Cerebellar cortex (tissue), 1 donor: ENCODE data around the gene ZNF577.
"Not testable (repeated sequence)": the region's sequence is repeated elsewhere in the genome, so short reads cannot be mapped to it uniquely, and the experiment has no call there.

Experiments
- DNase-seq: peaks from one replicate; pipeline ENCODE4 v3.0.0-alpha.2; 2015; ENCODE audit warnings: low spot score

Gene ZNF577

DNA sequence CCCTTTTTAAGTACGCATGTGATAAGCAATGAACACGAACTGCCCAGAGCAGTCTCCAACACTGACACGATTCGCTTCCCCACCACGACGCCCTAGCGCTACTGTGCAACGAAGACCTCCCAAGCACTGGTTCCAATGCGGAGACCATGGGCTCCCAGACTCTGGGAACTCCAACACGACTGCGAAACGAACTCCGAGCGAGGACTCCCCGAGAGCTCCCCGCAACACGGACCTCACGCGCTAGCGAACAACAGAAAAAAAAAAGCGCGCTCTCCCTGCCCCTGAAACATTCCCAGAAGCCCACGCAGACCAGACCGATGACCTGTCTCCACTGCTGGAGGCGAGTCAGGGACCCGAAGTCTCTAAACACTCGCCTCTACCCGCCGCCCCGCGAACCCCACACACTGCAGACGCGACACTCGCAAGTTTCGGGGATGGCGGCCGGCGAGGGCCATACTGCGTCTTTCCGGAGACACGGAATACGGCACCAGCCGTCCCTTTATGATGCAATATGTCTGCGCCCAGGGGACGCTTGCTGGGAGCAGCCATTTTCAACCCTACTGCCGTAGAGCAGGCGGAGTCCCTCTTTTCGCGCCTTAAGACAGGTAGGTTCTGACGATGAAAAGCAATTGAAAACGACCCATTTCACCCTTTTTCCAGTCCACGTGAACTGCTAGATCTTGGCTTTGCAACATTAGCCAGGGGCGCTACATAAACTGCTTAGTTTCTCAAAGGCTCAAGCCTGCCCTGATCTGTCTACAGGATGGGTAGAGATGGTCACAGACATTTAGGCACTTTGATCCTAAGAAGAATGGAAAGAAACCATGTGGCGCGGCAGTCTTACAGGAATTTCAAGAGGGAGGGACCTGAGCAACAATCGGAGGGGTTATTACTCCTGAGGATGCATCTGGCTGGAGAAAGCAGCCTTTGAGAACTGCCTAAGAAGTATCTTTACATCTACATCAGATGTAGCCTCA lies at the start of gene ZNF577:
Gene ZNF577 (minus strand): TSS at position 430 of the 977 bp plus-strand sequence. CDS start 7,569 bp downstream, outside the sequence.
- DNase-seq, result peak; percentile 67

DNA sequence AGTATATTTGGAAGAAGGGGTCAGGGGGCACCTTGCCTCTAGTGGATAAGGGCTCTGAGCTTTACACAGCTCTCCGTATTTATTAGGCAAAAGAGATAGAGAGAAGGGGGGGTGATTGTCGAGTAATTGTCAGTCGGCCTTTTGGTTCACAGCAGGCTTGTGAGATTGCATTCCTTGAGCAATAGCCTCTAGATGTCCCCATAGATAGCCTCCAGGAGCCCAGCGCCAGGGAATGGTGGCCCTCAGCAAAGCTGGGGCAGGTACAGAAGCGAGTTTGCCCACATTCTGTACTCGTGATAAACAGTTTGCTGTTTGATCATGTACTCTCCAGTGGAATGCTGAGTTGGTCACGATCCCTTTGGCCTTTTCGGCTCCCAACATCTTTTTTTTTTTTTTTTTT lies 44.2 kb upstream of the ZNF577 start:
- DNase-seq, result no peak

DNA sequence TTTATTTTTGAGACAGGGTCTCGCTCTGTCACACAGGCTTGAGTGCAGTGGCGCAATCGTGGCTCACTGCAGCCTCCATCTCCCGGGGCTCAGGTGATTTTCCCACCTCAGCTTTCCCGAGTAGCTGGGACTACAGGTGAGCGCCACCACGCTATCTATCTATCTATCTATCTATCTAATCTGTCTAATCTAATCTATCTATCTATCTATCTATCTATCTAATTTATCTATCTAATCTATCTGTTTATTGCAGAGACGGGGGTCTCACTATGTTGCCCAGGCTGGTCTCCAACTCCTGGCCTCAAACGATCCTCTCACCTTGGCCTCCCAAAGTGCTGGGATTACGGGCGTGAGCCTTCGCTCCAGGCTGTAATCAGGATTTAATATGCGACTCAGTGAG lies 40.1 kb upstream of the ZNF577 start:
- no peak for DNase-seq

DNA sequence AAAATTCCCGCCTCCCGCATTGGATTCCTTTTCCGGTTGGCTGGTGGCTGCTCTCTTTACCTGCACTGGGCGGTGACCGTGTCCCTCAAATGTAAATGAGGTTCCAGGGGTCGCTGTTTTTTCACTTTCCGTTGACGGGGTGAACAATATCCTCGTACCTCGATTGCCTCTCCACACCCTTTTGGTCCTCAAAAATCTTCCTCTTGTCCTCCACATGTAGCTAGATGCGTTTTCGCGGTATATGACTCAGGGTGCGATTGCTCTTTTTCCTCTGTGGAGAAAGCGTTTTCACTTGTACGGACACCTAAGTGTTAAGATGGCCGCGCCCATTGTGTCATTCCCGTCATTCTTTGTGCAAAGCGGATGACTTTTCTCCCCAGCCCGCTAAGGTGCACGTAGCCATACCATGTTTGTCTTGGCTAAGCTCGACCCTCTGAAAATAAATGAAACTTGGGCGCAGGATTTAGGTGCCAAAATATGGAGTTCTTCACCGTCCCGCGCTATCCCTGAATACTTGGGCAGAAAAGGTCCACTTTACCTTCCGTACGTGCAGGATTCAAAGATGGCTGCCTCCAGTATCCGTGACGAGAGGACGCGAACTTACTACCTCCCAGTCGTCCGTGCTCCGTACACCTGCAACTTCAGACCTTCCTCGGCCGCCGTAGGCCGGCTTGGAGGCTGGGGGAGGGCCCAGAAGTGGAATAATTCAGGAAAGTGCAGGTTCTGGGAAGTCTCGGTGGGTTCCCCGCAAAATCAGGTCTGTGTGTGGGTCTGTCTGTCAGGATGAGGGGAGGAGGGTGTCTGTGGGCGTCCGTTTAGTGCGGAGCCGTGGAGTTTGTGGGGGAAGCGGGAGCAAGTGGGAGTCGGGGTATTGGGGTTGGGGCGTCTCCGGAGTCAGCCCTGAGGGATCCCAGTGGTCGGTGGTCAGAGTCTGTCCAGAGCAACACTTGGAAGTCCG lies 39.3 kb upstream of the ZNF577 start, which contains the start of gene ZNF613:
Gene ZNF613 (plus strand): TSS at position 689 of the 958 bp plus-strand sequence. CDS start 8,749 bp downstream, outside the sequence.
- DNase-seq, result peak; percentile 97

DNA sequence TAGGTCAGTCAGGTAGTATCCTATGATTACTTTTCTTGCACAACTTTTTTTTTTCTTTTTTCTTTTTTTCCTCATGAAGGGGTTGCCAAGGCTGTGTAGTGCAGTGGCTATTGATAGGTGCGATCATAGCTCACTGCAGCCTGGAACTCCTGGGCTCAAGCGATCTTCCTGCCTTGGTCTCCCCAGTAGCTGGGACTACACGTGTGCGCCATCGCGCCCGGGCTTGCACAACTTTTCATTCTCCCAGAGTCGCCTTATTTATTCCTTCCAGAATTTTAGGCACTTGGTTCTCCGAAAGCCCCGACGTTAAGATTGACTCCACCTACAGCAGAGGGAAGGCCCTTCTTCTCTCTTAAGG lies 38.7 kb upstream of the ZNF577 start:
- no peak for DNase-seq

DNA sequence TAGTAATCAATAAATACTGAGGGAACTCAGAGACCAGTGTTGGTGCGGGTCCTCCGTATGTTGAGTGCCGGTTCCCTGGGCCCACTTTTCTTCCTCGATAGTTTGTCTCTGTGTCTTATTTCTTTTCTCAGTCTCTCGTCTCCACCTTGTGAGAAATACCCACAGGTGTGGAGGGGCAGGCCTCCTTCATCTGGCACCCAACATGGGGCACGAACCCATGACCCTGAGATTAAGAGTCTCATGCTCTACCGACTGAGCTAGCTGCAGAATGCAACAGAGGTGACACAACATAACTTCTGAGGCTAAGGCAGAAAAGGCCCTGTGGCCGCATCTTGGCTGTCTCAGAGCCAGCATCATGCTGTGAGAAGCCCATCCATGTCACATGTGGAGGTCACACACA lies 34.2 kb upstream of the ZNF577 start:
- DNase-seq, result no peak

DNA sequence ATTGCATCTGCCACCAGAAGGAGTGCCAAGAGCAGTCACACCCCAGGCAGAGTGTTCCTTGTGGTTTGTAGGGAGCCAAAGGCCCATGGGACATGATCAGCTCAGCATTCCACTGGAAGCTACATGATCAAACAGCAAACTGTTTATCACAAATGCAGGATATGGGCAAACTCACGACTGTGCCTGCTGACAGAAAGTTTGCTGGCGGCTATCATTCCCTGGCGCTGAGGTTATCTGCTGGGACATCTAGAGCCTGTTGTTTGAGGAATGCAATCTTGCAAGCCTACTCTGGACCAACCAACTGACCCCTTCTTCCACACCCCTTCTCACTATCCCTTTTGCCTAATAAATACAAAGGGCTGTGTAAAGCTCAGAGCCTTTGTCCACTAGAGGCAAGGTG lies 31.9 kb upstream of the ZNF577 start:
- DNase-seq, result no peak

DNA sequence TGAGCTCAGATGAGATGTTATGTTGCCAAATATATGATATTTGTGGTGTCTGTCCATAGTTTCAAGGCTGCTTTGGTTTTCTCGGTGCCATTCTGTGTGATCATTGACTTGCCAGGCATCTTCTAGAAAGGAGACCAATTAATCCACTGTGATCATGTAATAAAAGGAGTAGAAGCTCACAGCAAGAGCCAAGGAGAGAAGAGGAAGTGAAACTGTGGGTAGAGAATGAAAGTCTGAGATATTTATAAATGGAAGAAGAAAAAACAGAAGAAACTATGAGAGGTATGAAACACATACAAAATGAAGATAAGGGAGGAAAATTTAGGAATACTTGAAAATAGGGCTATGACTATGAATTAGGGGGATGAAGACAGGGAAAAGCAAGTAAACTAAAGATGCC lies 28.4 kb upstream of the ZNF577 start:
- DNase-seq, result no peak

DNA sequence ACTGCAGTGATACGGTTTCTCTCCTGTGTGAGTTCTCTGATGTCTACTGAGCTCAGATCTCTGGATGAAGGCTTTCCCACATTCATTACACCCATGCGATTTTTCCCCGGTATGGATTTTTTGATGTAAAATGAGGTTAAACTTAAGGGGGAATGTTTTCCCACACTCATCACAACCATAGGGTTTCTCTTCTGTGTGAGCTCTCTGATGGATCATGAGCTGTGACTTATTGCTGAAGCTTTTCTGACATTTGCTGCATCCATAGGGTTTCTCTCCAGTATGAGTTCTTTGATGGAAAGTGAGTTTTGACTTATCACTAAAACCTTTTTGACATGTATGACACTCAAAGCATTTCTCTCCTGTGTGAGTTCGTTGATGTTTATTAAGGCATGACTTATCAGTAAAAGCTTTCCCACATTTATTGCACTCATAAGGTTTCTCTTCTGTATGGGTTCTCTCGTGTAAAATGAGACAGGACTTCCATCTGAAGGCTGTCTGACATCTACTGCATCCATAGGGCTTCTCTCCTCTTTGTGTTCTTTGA lies 27.6 kb upstream of the ZNF577 start:
- no peak for DNase-seq

DNA sequence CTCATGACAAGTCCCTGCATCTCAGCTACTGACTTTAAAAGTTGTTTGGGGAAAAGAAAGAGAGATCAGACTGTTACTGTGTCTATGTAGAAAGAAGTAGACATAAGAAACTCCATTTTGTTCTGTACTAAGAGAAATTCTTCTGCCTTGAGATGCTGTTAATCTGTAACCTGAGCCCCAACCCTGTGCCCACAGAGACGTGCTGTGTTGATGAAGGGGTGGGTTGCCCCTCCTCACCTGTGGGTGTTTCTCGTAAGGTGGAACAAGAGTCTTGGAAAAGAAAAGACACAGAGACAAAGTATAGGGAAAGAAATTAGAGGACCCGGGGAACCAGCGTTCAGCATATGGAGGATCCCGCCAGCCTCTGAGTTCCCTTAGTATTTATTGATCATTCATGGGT lies 20.2 kb upstream of the ZNF577 start:
- not testable (repeated sequence) for DNase-seq

DNA sequence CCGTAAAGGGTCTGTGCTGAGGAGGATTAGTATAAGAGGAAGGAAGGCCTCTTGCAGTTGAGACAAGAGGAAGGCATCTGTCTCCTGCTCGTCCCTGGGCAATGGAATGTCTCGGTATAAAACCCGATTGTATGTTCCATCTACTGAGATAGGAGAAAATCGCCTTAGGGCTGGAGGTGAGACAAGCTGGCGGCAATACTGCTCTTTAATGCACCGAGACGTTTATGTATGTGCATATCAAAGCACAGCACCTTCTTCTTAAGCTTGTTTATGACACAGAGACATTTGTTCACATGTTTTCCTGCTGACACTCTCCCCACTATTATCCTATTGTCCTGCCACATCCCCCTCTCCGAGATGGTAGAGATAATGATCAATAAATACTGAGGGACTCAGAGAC lies 18.4 kb upstream of the ZNF577 start:
- not testable (repeated sequence) for DNase-seq

DNA sequence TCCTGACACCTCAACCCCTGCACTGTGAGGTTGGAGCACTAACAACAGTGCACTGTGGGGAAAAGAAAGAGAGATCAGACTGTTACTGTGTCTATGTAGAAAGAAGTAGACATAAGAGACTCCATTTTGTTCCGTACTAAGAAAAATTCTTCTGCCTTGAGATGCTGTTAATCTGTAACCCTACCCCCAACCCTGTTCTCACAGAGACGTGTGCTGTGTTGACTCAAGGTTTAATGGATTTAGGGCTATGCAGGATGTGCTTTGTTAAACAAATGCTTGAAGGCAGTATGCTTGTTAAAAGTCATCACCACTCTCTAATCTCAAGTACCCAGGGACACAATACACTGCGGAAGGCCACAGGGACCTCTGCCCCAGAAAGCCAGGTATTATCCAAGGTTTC lies 17.9 kb upstream of the ZNF577 start:
- not testable (repeated sequence) for DNase-seq

DNA sequence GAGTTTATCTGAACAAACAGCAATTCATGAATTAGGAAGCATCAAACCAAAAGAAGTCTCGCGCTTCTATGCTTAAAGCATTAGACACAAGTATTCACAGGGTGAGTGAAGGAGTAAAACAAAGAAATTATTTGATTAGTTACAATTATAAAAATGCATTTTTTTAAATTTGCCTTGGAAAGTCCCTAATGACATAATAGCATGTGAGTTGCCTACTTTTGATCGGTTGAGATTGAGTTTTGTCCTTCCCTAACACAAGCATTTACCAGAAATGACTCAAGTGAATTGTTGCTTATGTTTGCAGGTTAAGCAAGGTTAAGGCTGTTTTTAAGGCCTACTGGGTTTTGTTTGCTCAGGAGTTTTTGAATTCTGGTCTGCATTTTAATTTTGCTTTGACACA lies 17.5 kb upstream of the ZNF577 start:
- DNase-seq, result no peak

DNA sequence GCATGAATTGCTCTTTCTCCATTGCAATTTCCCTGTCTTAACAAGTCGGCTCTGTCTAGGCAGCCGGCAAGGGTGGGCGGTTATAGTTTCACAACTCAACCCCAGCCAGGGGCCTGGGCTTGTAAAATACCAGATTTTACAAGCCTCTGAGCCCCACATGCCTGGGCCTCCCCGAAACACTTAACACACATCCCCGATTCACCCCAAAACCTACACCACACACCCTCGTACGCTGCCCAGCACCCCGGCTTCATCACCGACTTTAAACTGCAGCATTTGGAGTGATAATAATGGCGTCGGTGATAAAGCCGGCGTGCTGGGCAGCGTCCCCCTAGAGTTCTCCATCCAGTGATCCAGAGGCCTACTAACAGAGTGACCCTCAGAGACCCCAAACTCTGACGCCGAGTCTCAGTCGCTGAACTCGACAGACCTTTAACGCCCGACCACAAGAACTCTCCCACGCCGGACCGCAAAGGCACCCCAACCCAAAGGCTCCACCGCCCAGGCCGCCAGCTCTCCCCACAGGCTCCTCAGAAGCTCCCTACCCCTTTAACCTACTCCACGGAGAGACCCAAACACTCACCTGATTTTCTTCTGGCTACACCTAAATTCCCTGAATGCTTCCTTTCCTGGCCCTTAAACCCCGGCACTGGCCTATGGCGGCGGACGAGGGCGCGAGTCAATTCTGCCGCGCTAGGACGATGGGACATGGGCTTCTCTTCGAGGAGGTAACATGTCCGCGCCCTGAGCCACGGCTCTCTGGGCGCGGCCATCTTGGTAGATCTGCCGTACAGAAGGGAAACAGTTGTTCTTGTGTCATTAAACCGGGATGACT lies 16.8 kb upstream of the ZNF577 start, which contains the start of gene ZNF649:
Gene ZNF649 (minus strand): TSS at position 687 of the 835 bp plus-strand sequence. CDS start 4,910 bp downstream, outside the sequence.
- peak; percentile 90 for DNase-seq

DNA sequence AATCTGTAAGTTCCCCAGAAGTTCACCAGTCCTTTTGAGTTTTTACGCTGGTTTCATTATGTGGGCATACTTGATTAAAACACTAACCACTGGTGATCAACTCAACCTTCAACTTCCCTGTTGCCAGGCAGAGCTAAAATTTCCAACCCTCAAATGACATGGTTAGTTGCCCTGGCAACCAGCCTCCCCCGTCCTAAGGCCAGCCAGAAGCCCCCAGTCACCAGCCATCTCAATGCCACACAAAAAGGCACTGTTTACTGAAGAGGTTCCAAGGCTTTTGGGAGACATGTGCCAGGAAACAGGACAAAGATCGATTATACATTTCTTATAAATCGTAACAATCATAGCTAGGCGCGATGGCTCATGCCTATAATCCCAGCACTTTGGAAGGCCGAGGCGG lies 15.4 kb upstream of the ZNF577 start:
- DNase-seq, result no peak

DNA sequence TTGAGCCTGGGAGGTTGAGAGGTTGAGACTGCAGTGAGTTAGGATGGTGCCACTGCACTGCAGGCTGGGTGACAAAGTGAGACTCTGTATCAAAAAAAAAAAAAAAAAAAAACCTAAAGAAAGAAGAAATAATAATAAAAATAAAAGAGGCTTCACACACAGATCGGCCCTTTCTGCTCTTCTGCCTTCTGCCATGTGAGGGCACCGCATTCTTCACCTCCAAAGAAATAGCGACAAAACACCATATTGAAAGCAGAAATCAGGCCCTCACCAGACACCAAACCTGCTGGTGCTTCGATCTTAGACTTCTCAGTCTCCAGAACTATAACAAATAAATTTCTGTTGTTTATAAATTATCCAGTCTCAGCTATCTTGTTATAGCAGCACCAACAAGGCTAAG lies 14.1 kb upstream of the ZNF577 start:
- DNase-seq, result no peak

DNA sequence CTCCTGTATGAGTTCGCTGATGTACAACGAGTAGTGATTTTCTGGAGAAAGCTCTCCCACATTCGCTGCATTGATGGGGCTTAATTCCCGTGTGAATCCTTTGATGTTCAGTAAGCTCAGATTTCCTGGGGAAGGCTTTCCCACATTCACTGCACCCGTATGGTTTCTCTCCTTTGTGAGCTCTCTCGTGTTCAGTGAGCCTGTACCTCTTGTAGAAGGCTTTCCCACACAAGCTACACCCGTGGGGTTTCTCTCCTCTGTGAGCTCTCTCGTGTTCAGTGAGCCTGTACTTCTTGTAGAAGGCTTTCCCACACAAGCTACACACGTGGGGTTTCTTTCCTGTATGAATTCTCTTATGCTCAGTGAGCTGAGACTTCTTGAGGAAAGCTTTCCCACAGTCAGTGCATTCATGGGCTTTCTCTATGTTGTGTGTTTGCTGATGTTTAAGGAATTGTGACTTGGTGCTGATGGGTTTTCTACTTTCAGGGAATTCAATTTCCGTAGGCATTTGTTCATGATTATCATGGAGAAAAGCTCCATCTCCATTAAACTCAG lies 3.5 kb upstream of the ZNF577 start:
- DNase-seq, result no peak

DNA sequence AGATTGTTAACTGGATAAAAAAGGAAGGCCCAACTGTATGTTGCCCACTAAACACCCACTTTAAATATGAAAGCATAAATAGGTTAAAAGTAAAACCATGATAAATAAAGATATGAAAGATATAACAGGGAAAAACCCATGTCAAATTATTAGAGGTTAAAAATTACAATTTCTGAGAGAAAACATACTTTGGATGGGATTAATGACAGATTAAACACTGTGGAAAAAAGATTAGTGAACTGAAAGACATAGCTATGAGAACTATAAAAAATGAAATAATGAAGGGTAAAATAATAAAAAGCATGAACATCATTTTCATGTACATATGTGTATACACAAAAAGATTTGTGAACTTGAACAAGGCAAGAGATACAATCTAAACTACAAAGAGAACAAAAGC lies 2.2 kb upstream of the ZNF577 start:
- DNase-seq, result no peak

DNA sequence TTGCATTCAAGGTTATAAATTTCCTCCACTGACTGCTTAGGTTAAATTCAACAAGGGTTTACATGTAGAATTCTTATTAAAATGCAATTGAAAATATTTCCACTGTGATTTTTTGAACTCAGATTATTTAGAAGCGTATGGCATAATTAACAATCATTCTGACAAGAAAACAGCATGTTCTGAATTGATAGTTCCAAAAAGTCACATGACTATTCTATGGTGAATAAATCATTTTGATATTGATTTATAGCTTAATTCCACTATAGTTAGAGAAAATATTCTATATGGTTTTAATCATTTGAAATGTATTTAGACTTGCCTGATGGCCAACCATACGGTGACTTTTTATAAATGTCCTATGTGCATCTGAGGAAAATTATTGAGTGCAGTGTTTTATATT lies 3.0 kb downstream of the ZNF577 start:
- no peak for DNase-seq

DNA sequence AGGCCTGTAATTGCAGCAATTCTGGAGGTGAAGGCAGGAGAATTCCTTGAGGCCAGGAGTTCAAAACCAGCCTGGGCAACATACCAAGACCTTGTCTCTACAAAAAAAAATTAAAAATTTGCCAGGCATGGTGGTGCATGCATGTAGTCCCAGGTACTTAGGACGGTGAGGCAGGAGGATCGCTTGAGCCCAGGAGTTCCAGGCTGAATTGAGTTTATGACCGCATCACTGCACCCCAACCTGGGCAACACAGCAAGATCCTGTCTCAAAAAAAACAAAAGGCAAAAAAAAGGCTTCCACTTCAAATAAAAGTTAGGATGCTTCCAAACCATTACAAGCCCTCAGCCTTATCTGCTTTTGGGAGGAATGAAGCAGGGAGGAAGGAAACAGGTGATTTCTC lies 5.2 kb downstream of the ZNF577 start:
- no peak for DNase-seq

DNA sequence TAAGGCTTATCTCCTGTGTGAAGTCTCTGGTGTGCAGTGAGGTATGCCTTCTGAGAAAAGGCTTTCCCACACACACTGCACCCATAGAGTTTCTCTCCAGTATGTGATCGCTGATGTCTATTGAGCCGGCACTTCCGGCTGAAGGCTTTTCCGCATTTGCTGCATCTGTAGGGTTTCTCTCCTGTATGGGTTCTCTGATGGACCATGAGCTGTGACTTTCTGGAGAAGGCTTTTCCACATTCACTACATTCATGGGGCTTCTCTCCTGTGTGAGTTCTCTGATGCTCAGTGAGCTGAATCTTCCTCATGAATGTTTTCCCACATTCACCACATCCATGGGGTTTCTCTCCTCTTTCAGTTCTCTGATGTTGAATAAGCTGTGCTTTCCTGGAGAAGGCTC lies 14.7 kb downstream of the ZNF577 start:
- DNase-seq, result no peak
